Midbrain (tissue), 1 donor: ENCODE results near the gene SEPHS2.
A peak's percentile ranks its signal among the peaks of the same experiment; 100 is the strongest.
"Not testable (repeated sequence)": the region's sequence is repeated elsewhere in the genome, so short reads cannot be mapped to it uniquely, and the experiment has no call there.

Source experiments
- DNase-seq: peaks from one replicate; lab custom pipeline; 2025; lab: John Stamatoyannopoulos, UW

Gene SEPHS2

GRCh38 chr16:30398661-30399434 lies 46.8 kb downstream of the SEPHS2 start:
- no peak for DNase-seq

DNA sequence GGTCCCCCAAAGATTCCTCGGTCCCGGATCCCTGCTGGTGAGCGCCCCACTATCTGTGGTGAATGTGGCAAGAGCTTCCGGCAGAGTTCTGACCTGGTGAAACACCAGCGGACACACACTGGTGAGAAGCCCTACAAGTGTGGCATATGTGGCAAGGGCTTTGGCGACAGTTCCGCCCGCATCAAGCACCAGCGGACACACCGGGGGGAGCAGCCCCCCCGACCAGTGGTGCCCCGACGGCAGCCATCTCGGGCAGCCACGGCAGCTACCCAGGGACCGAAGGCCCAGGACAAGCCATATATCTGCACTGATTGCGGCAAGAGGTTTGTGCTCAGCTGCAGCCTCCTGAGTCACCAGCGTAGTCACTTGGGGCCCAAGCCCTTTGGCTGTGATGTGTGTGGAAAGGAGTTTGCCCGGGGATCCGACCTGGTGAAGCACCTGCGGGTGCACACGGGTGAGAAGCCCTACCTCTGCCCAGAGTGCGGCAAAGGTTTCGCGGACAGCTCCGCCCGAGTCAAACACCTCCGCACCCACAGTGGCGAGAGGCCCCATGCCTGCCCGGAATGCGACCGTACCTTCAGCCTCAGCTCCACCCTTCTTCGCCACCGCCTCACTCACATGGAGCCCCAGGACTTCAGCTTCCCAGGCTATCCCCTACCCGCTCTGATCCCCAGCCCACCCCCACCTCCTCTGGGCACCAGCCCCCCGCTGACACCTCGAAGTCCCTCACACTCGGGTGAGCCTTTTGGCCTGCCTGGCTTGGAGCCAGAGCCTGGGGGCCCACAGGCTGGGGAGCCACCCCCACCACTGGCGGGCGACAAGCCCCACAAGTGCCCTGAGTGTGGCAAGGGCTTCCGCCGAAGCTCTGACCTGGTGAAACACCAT lies 47.7 kb downstream of the SEPHS2 start:
- DNase-seq = no peak

- no peak for DNase-seq
Measured at GRCh38 chr16:30397056-30397455, 48.6 kb downstream of the SEPHS2 start.

DNA sequence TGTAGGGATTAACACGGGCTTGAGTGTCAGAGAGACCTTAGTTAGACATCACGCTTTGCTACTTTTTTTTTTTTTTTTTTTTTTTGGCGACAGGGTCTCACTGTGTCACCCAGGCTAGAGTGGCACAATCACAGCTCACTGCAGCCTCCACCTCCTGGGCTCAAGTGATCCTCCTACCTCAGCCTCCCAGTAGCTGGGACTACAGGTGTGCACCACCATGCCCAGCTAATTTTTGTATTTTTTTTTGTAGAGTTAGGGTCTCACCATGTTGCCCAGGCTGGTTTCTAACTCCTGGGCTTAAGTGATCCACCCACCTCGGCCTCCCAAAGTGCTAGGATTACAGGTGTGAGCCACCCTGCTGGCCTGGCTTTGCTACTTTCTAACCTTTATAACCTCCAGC lies 49.0 kb downstream of the SEPHS2 start:
- not testable (repeated sequence) for DNase-seq

- DNase-seq = peak; percentile 45
Measured at GRCh38 chr16:30395992-30396585, 49.6 kb downstream of the SEPHS2 start.

DNA sequence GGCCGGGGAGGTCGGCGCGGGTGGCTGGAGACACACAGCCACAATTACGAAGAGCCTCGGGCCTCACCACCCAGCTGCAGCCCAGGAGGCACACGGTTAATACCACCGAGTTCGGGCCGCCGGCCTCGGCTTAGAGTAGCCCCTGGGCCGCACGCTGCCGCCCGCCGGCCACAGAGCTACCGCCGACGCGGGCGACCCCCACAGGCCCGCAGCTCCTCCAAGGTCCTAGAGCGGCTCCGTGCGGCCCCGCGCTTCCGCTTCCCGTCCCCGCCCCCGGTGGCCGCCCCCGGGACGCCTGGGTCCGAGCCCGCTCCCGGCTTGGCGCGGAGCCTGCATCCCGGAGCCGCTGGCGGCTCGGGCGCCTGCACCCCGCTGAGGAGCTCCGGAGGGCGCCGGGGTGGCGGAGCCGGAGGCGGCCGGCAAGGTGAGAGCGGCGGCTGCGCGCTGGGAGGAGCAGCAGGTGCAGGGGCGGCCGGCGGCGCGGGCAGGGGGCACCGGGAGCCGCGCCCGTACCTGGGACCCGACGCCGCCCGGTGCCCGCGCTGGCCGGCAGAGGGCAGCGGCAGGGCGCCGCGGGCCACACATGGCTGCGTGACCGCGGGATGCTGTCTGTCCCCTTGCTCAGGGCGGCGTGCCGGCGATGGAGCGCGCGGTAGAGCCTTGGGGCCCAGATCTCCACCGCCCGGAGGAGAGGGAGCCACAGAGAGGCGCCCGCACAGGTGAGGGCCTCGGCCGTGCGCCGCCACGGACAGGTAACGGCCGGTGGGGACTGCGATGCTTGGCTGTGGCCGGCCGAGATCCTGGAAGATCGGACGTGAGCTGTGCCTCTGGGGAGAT lies 50.3 kb downstream of the SEPHS2 start, which contains the start of gene ZNF48:
ZNF48 (plus strand) TSS at position 266 of the 837 bp plus-strand sequence; CDS start at position 641, 375 bp downstream.
- peak; percentile 90 for DNase-seq

DNA sequence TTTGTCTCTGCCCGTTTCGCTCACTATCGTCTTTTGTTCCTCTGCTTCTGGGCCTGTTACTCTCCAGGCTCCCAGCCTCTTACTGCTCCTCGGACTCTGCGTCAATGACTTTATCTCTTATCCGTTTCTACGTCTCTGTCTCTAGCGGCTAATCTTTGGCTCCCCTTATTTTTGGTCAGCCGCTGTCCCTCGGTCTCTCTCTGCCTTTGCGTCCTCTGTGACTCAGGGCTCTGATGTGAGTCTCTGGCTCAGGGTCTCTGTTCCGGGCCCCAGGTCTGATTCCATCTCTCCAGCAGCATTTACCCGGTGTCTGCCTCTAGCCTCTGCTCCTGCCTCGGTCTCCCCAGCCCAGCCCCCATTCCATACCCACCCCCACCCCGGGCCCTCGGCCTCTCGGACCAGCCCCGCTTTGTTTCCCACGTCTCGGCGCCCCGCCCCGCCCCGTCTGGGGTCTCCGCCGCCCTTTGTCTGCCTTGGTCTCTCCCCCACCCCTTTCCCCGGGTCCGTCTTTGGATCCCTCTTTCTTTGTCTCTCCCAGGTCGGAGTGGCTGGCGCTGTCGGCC lies 51.0 kb downstream of the SEPHS2 start:
- no peak for DNase-seq
